GM23338 (cell line): ENCODE measurements around the gene POLK.

Experiments used
- CREB1 ChIP-seq: fragments of 250-450 bp; sonication (Bioruptor Pico); IDR thresholded peaks from 2 replicates; pipeline ENCODE4 v1.5.0; 2020; ENCODE audit warnings: low read depth, mild to moderate bottlenecking, moderate library complexity
- EZH2 ChIP-seq: fragments of 200-600 bp; sonication (generic); IDR thresholded peaks from one replicate; pipeline ENCODE4 v1.8.0; 2017; ENCODE audit warnings: antibody characterized with exemption, mild to moderate bottlenecking, low read depth; ENCODE audit not compliant: unreplicated experiment
- EZH2phosphoT487 ChIP-seq: fragments of 200-600 bp; sonication (generic); IDR thresholded peaks from one replicate; pipeline ENCODE4 v1.8.1; 2018; ENCODE audit warnings: antibody characterized with exemption; ENCODE audit not compliant: unreplicated experiment
- POLR2AphosphoS5 ChIP-seq: IDR thresholded peaks from 2 replicates; pipeline ENCODE4 v1.6.1; 2016; ENCODE audit warnings: antibody characterized with exemption, low read depth
- TF ChIP-seq, protein P1 (sequence below), 2 experiments: fragments of 200-600 bp in 1 of 2; sonication (generic) in 1 of 2; conservative IDR thresholded peaks; 2 replicates each; pipeline versions ENCODE4 v1.5.1 to v1.6.1; 2016 to 2017; ENCODE audit warnings: antibody characterized with exemption in 2 of 2, low read depth in 2 of 2, mild to moderate bottlenecking in 2 of 2, moderate library complexity in 1 of 2
- TF ChIP-seq, protein P2 (sequence below): IDR thresholded peaks from 2 replicates; pipeline ENCODE4 v1.6.1; 2016; ENCODE audit warnings: antibody characterized with exemption
- TF ChIP-seq, protein P3 (sequence below): IDR thresholded peaks from one replicate; pipeline ENCODE4 v1.6.1; 2018; ENCODE audit warnings: antibody characterized with exemption; ENCODE audit not compliant: unreplicated experiment

DNA sequence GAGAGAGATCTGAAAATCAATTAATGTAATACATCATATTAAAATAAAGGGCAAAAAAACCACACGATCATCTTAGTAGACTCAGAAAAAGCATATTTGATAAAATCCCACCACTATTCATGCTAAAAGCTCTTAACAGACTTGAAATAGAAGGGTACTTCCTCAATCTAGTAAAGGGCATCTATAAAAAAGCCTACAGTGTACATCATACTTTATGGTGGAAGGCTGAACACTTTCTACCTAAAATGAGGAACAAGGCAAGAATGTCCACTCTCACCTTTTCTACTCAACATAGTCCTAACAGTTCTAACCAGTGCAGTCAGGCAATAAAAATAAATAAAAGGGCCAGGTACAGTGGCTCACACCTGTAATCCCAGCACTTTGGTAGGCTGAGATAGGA lies 38.9 kb downstream of the POLK start:
- TF ChIP-seq EZH2 = no peak
- TF ChIP-seq, protein P1, sequence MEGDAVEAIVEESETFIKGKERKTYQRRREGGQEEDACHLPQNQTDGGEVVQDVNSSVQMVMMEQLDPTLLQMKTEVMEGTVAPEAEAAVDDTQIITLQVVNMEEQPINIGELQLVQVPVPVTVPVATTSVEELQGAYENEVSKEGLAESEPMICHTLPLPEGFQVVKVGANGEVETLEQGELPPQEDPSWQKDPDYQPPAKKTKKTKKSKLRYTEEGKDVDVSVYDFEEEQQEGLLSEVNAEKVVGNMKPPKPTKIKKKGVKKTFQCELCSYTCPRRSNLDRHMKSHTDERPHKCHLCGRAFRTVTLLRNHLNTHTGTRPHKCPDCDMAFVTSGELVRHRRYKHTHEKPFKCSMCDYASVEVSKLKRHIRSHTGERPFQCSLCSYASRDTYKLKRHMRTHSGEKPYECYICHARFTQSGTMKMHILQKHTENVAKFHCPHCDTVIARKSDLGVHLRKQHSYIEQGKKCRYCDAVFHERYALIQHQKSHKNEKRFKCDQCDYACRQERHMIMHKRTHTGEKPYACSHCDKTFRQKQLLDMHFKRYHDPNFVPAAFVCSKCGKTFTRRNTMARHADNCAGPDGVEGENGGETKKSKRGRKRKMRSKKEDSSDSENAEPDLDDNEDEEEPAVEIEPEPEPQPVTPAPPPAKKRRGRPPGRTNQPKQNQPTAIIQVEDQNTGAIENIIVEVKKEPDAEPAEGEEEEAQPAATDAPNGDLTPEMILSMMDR (conservative IDR thresholded peaks at IDR 0.05; ENCODE audit: low read depth in 2 of 2) = no peak
- no peak for TF ChIP-seq POLR2AphosphoS5
- TF ChIP-seq CREB1 = no peak
- no peak for TF ChIP-seq EZH2phosphoT487
- TF ChIP-seq, protein P2, sequence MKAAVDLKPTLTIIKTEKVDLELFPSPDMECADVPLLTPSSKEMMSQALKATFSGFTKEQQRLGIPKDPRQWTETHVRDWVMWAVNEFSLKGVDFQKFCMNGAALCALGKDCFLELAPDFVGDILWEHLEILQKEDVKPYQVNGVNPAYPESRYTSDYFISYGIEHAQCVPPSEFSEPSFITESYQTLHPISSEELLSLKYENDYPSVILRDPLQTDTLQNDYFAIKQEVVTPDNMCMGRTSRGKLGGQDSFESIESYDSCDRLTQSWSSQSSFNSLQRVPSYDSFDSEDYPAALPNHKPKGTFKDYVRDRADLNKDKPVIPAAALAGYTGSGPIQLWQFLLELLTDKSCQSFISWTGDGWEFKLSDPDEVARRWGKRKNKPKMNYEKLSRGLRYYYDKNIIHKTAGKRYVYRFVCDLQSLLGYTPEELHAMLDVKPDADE = no peak
- TF ChIP-seq, protein P3, sequence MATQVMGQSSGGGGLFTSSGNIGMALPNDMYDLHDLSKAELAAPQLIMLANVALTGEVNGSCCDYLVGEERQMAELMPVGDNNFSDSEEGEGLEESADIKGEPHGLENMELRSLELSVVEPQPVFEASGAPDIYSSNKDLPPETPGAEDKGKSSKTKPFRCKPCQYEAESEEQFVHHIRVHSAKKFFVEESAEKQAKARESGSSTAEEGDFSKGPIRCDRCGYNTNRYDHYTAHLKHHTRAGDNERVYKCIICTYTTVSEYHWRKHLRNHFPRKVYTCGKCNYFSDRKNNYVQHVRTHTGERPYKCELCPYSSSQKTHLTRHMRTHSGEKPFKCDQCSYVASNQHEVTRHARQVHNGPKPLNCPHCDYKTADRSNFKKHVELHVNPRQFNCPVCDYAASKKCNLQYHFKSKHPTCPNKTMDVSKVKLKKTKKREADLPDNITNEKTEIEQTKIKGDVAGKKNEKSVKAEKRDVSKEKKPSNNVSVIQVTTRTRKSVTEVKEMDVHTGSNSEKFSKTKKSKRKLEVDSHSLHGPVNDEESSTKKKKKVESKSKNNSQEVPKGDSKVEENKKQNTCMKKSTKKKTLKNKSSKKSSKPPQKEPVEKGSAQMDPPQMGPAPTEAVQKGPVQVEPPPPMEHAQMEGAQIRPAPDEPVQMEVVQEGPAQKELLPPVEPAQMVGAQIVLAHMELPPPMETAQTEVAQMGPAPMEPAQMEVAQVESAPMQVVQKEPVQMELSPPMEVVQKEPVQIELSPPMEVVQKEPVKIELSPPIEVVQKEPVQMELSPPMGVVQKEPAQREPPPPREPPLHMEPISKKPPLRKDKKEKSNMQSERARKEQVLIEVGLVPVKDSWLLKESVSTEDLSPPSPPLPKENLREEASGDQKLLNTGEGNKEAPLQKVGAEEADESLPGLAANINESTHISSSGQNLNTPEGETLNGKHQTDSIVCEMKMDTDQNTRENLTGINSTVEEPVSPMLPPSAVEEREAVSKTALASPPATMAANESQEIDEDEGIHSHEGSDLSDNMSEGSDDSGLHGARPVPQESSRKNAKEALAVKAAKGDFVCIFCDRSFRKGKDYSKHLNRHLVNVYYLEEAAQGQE = no peak
